Upper lobe of right lung (tissue), 1 donor: ENCODE results near the gene DUSP5. TPM values are rescaled to one million over a fixed set of nuclear protein-coding genes. Genes with fewer than 3 reads are reported as not detected.

Source experiments
- ATAC-seq: fragments of 200-7000 bp; cut with Tn5 transposase; one replicate; pipeline ENCODE4 v1.9.1; 2020; ENCODE audit warnings: mild to moderate bottlenecking, moderate library complexity
- DNase-seq: peaks from one replicate; pipeline ENCODE4 v3.0.0-alpha.2; 2020
- H3K27ac ChIP-seq: fragments of 200-600 bp; one replicate; pipeline ENCODE4 v1.8.0; 2022
- H3K27me3 ChIP-seq: fragments of 200-600 bp; one replicate; pipeline ENCODE4 v1.8.0; 2022; ENCODE audit warnings: mild to moderate bottlenecking
- H3K36me3 ChIP-seq: fragments of 200-600 bp; one replicate; pipeline ENCODE4 v1.8.0; 2022
- H3K4me1 ChIP-seq: fragments of 200-600 bp; one replicate; pipeline ENCODE4 v1.8.0; 2022
- H3K4me3 ChIP-seq: fragments of 200-600 bp; one replicate; pipeline ENCODE4 v1.8.0; 2022; ENCODE audit warnings: mild to moderate bottlenecking
- H3K9me3 ChIP-seq: fragments of 200-600 bp; one replicate; pipeline ENCODE4 v1.8.0; 2022
- CTCF ChIP-seq: fragments of 200-600 bp; IDR thresholded peaks from one replicate; pipeline ENCODE4 v1.8.0; 2022; ENCODE audit warnings: antibody characterized with exemption
- intact Hi-C: fragments of 100-400 bp; cut with DNase I; formaldehyde crosslinking; loops from one replicate; pipeline ENCODE4 v1.11.0; 2022
- total RNA-seq: library from RNA; stranded (reverse); fragmentation: NEBNext Ultra II Directional; extraction: Animal tissue kit (Norgen Biotek cat#: 25700); gene quantifications from one replicate; pipeline ENCODE4 v1.2.1, GENCODE V29; 2021
- donor health status: DM: no; HTN: yes; CAD: no; lungs with severe emphysema.

Gene DUSP5
- total RNA-seq, 1 donor from 2014 or later, result 24.0 TPM

- H3K9me3 ChIP-seq, result no peaks in the 10 kb centered on the region
- intact Hi-C loops, result no loop called here
- no peak for DNase-seq
- peaks cover 57% of the 10 kb centered on the region for H3K4me1 ChIP-seq
- H3K27me3 ChIP-seq, result no peaks in the 10 kb centered on the region
- no peak for ATAC-seq
- H3K4me3 ChIP-seq, result no peak overlapping the region
- no peak for TF ChIP-seq CTCF
- H3K36me3 ChIP-seq, result peaks cover 35% of the 10 kb centered on the region
- no peak overlapping the region for H3K27ac ChIP-seq
Measured at GRCh38 chr10:110507346-110507745, 9.6 kb downstream of the DUSP5 start.

- intact Hi-C loops, result no loop called here
- no peak for TF ChIP-seq CTCF
- DNase-seq (no peak), ATAC-seq (no peak)
- Histone ChIP-seq H3K4me1 (peaks cover 48% of the 10 kb centered on the region), H3K36me3 (peaks cover 35% of the 10 kb centered on the region), H3K4me3 (no peak overlapping the region), H3K27ac (no peak overlapping the region), H3K9me3 (no peaks in the 10 kb centered on the region), H3K27me3 (no peaks in the 10 kb centered on the region)
Measured at GRCh38 chr10:110508159-110508788, 10.6 kb downstream of the DUSP5 start.

- Histone ChIP-seq H3K27me3 (no peaks in the 10 kb centered on the region), H3K36me3 (peaks cover 35% of the 10 kb centered on the region), H3K9me3 (no peaks in the 10 kb centered on the region), H3K4me1 (peaks cover 42% of the 10 kb centered on the region), H3K4me3 (no peak overlapping the region), H3K27ac (no peak overlapping the region)
- TF ChIP-seq CTCF, result no peak
- intact Hi-C loops, result no loop called here
- no peak for ATAC-seq
- no peak for DNase-seq
Measured at GRCh38 chr10:110508806-110509544, 11.3 kb downstream of the DUSP5 start.

- peaks cover 35% of the 10 kb centered on the region for H3K36me3 ChIP-seq
- TF ChIP-seq CTCF, result no peak
- no peaks in the 10 kb centered on the region for H3K9me3 ChIP-seq
- DNase-seq, result no peak
- ATAC-seq, result no peak
- no peaks in the 10 kb centered on the region for H3K27me3 ChIP-seq
- H3K4me3 ChIP-seq, result no peak overlapping the region
- H3K4me1 ChIP-seq, result peaks cover 36% of the 10 kb centered on the region
- intact Hi-C loops, result no loop called here
- H3K27ac ChIP-seq, result no peak overlapping the region
Measured at GRCh38 chr10:110509560-110509959, 11.9 kb downstream of the DUSP5 start.

- Histone ChIP-seq H3K27me3 (no peaks in the 10 kb centered on the region), H3K27ac (no peak overlapping the region), H3K36me3 (peaks cover 35% of the 10 kb centered on the region), H3K4me1 (peaks cover 31% of the 10 kb centered on the region), H3K9me3 (no peaks in the 10 kb centered on the region), H3K4me3 (no peak overlapping the region)
- no peak for TF ChIP-seq CTCF
- DNase-seq (no peak), ATAC-seq (no peak)
- intact Hi-C loops, result no loop called here
Measured at GRCh38 chr10:110510086-110510485, 12.4 kb downstream of the DUSP5 start.
